HUES6 (cell line): ENCODE results near the gene LARGE1.
A peak's percentile ranks its signal among the peaks of the same experiment; 100 is the strongest.

ENCODE experiments used
- H3K27ac ChIP-seq: 2 replicates; pipeline ENCODE4 v1.7.0; 2013; ENCODE audit warnings: low read depth, mild to moderate bottlenecking, low read length, inconsistent platforms
- H3K27me3 ChIP-seq: 2 replicates; pipeline ENCODE4 v1.6.1; 2013; ENCODE audit warnings: low read length; ENCODE audit not compliant: control insufficient read depth, insufficient read depth
- H3K36me3 ChIP-seq: 2 replicates; pipeline ENCODE4 v1.6.1; 2013; ENCODE audit warnings: low read length; ENCODE audit not compliant: control insufficient read depth, insufficient read depth
- H3K4me1 ChIP-seq: 2 replicates; pipeline ENCODE4 v1.6.1; 2013; ENCODE audit warnings: low read length; ENCODE audit not compliant: control insufficient read depth, insufficient read depth
- H3K4me3 ChIP-seq: 2 replicates; pipeline ENCODE4 v1.5.1; 2013; ENCODE audit warnings: low read depth, low read length
- H3K9ac ChIP-seq: one replicate; pipeline ENCODE4 v1.6.1; 2013; ENCODE audit warnings: mild to moderate bottlenecking, low read length
- H3K9me3 ChIP-seq: 2 replicates; pipeline ENCODE4 v1.6.1; 2013; ENCODE audit warnings: low read depth, low read length; ENCODE audit not compliant: control insufficient read depth, insufficient read depth

Gene LARGE1

DNA sequence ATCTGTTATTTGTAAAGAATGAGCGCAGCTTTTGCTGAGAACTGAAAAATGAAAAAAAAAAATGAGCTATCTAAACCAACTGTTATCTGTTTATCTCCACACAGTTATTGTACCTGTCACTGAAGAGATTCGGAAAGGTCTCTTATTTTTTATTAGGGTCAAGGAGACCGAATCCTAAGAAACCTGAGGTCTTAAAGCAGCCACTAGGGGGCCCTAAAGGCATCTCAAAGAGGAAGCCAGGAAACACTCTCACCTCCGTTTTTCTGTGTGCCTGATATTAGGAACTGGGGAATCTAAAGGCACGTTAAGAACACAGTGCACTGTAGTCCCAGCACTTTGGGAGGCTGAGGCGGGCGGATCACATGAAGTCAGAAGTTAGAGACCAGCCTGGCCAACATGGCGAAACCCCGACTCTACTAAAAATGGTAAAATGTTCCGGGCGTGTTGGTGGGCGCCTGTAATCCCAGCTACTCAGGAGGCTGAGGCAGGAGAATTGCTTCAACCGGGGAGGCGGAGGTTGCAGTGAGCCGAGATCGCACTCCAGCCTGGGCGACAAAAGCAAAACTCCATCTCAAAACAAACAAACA, 3.5 kb upstream of the LARGE1 start:
- H3K27me3 ChIP-seq, result peaks cover 24% of the 10 kb centered on the region

DNA sequence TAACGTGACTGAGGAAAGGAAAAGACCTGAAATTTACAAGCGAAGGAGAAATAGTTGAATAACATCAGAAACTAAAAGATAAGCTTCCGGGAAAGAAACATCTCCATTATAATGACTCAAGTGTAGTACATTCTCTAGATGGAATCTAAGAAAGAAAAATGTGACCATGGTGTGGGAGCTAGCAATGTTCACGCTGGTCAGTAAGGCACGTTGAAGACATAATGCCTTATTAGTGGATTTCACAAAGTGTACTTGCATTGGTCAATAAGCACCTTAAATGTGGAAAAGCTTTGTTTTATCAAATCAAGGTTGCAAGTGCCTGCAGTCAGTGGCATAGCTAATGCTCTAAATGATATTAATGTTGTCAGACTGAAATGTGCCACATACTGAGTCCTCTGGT, 2.8 kb upstream of the LARGE1 start:
- H3K27me3 ChIP-seq, result peaks cover 26% of the 10 kb centered on the region
- H3K9me3 ChIP-seq, result no peaks in the 10 kb centered on the region
- no peak overlapping the region for H3K9ac ChIP-seq
- H3K4me1 ChIP-seq, result peaks cover 26% of the 10 kb centered on the region
- H3K36me3 ChIP-seq, result no peaks in the 10 kb centered on the region
- no peak overlapping the region for H3K27ac ChIP-seq
- peak overlapping the region; percentile 58 for H3K4me3 ChIP-seq

More for the DNA sequence above, 3.5 kb upstream of the LARGE1 start:
- H3K4me3 ChIP-seq, result peak overlapping the region; percentile 58; the same call in 1 of the 2 replicates
- peaks cover 19% of the 10 kb centered on the region for H3K4me1 ChIP-seq
- H3K36me3 ChIP-seq, result no peaks in the 10 kb centered on the region
- H3K27ac ChIP-seq, result no peak overlapping the region
- no peaks in the 10 kb centered on the region for H3K9me3 ChIP-seq
- H3K9ac ChIP-seq, result no peak overlapping the region

DNA sequence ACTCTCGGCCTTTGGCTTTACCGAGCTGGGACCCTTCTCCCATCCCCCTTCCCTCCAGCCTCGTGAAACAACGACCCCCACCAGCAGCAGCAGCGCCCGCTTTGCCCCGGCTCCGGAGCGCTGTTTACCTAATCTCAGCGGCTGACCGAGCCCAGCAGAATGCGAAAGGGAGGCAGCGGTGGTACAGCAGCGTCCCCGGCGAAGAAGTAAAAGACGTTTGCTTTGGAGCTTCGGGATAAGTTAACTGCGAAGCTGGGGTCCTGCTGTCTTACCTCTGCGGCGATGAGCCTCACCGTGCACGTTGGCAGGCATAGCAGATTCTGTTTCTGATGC, 2.0 kb upstream of the LARGE1 start:
- H3K9ac ChIP-seq, result peak overlapping the region; percentile 43
- H3K36me3 ChIP-seq, result no peaks in the 10 kb centered on the region
- no peak overlapping the region for H3K27ac ChIP-seq
- peak overlapping the region; percentile 58 for H3K4me3 ChIP-seq
- peaks cover 26% of the 10 kb centered on the region for H3K27me3 ChIP-seq
- peaks cover 33% of the 10 kb centered on the region for H3K4me1 ChIP-seq
- no peaks in the 10 kb centered on the region for H3K9me3 ChIP-seq

DNA sequence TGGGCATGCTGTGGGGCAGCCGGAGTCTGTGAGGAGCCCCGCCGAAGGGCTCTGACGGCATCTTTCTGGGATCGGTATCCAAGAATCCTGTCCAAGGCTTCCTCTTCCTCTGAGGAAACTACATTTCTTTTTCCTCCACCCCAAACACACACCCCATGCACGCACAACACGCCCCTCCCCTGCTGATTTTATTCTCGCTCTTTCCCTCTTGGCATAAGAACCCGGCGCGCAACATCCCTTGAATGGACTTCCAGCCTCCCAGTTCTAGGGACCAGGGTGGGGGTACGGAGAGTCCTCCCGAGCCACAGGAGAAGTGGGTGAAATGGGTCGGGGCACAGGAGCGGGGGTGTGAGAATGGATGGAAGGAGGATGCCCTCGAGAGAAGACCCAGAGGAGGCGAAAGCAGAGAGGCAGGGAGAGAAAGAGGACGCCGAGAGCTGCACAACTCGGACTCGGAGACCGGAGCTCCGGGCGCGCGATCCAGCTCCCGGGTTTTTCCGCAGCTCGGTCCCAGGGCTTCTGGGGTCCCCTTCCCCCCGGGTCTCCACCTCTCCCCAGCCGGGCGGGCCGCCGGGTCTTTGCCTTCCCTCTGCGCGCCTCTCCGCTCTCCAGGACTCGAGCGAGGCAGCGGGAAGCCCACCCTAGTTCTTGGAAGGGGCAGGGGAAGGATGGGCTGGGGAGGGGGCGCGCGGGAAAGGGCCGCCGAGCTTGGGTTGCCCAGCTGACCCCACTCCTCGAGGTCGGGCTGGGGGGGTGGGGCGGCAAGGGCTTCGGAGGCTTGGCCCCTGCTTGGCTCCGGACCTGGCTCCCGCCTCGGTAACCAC, 1.5 kb upstream of the LARGE1 start:
- Histone ChIP-seq H3K27me3 (peaks cover 26% of the 10 kb centered on the region), H3K9me3 (no peaks in the 10 kb centered on the region), H3K27ac (no peak overlapping the region), H3K4me1 (peaks cover 39% of the 10 kb centered on the region), H3K4me3 (peak overlapping the region; percentile 58), H3K36me3 (no peaks in the 10 kb centered on the region), H3K9ac (peak overlapping the region; percentile 68)

DNA sequence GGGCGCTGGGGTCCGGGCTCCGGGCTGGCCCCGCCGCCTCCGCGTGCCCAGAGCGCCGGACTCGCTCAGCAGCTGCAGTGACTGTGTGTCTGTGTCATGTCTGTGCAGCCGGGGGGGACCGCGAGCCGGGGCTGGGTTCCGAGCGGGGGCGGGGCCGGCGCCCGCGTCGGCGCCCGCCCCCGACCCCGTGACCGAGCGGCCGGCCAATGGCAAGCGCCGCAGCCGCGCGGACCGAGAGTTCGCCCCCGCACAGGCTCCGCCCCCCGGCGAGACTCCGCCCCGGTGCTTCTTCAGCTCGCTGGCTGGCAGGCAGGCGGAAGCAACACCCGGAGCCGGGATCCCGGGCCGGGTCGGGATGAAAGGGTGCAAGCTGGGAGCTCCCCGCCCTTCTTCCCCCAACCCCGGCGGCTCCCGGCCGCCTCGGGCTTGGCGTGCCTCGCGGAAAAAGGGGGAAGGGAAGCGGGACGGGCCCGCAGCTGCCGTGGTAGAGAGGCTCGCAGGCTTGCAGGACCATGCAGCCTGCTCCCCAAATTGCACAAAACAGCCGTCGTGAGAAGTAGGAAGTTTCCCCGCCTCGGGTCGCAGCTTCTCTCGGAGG, 750 bp upstream of the LARGE1 start:
- Histone ChIP-seq H3K4me3 (peak overlapping the region; percentile 58), H3K4me1 (peaks cover 45% of the 10 kb centered on the region), H3K9ac (peak overlapping the region; percentile 68), H3K36me3 (no peaks in the 10 kb centered on the region), H3K27me3 (peaks cover 26% of the 10 kb centered on the region), H3K27ac (no peak overlapping the region), H3K9me3 (no peaks in the 10 kb centered on the region)

DNA sequence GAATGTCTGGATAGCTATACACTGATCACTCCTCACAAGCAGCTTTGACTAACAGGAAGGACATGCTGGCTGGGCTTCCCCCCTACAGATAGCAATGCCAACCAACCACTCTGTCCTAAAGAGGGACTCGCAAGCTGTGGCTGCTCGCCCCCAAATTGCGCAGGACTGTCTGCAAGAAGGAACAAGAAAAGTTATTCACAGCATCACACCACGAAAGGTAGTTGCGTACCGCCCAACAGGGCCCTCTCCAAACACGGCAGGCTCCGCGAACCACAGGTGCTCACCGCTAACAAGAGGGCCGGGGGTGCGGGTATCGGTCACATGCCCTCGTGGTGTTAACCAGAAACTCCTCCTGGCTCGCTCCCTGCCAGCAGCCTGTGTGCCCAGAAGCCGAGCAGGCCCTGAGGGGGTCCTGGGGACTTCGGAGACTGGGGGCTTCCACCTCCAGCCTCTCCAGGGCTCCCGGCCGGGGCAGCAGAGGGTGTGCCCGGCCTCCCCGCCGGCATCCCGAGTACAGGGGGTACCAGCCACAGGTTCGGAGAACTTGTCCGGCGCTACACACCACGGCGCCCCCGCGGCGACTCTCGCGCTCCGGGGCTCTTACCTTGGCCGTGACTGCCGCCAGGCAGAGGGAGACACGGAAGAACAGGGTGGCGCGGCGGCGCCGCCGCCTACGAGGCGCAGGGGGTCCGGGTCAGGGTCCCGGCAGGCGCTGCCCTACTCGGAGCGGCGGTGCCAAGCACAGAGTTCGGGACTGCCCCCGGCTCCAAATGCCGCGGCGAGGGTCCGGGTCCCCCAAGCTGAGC, 682 bp downstream of the LARGE1 start:
- Histone ChIP-seq H3K9ac (peak overlapping the region; percentile 65), H3K4me3 (peak overlapping the region; percentile 88), H3K36me3 (no peaks in the 10 kb centered on the region), H3K9me3 (no peaks in the 10 kb centered on the region), H3K4me1 (peaks cover 48% of the 10 kb centered on the region), H3K27me3 (peaks cover 26% of the 10 kb centered on the region), H3K27ac (no peak overlapping the region)

DNA sequence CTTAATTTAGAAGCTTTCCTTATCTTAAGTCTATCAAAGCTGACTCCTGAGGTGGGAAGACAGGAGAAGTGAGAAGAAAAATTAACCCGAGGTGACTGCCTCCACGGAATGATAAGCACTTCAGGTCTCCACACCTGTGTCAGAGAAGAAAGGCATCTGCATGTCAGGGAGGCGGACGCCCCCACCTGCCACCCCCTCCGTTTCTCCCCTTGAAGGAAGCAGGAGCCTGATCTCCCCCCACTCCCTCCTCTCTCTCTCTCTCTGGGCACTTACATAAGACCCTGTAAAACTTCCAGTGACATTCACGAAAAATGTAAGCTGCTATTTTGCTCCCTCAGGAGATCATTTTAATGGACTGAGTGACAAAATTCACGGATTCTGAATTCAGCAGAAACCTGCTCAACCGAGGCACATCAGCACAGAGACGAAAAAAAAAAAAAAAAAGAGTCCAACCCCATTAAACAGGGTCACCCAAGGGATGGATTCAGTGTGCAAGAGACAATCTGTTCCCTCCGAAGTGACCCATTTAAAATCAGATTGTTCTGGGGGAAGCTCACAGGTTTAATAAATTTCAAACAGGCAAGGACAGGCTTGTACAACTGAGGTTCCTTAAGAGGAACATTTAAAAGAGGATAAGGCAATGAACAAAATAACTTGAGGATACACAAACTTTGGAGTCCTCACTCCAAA, 1.5 kb downstream of the LARGE1 start:
- H3K9ac ChIP-seq, result peak overlapping the region; percentile 65
- peaks cover 26% of the 10 kb centered on the region for H3K27me3 ChIP-seq
- H3K36me3 ChIP-seq, result no peaks in the 10 kb centered on the region
- H3K27ac ChIP-seq, result no peak overlapping the region
- H3K9me3 ChIP-seq, result no peaks in the 10 kb centered on the region
- H3K4me3 ChIP-seq, result peak overlapping the region; percentile 88
- H3K4me1 ChIP-seq, result peaks cover 56% of the 10 kb centered on the region

DNA sequence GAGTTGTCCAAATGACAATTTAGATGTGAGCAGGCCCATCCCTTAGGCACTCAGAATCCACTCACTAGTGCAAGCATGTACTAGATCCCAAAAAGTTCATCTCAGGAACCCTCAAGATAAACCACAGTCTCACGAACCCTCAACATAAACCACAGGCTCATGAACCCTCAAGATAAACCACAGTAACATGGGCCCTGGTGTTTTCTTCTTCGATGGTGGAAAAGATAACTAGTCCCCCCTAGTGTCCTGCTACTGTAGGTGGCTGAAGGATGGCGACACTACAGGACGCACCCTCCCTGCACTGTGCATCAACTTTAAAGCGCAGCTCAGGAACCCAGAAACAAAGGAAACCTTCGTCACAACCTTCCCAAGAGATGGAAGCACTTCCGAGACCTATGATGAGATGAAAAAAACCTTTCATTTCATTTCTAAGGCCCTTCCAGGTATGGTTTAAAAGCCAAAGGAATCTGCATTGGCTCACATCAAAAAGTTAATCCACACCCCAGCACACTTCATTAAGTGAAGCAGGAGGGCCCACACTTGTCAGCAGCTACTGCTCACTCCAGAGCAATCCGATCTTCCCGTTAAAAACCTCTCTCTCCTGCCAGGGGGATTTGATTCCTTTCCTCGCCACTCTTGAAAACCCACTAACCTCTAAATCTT, 2.4 kb downstream of the LARGE1 start:
- Histone ChIP-seq H3K4me3 (peak overlapping the region; percentile 88), H3K27ac (no peak overlapping the region)

DNA sequence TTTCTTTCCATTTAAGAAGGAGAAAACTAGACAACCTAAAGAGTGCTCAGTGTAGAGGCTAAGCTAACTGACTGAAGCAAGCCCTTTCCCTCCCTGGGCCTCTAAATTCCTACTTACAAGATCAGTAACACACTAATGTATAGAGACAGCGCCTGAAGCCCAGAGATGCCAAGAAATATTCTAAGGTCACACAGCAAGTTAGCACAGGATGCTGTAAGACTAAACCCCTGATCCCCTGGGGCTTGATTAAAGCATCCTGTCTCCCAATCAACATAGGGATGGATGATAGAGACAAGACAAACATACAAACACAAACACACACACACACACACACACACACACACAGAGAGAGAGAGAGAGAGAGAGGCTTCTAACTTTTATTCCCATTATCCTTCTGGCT, 5.6 kb downstream of the LARGE1 start:
- Histone ChIP-seq H3K27ac (no peak overlapping the region), H3K9me3 (no peaks in the 10 kb centered on the region), H3K27me3 (peaks cover 16% of the 10 kb centered on the region), H3K36me3 (peaks cover 9% of the 10 kb centered on the region; the same call in 1 of the 2 replicates), H3K4me1 (peaks cover 64% of the 10 kb centered on the region), H3K9ac (no peak overlapping the region), H3K4me3 (no peak overlapping the region)

More for the DNA sequence above, 2.4 kb downstream of the LARGE1 start:
- Histone ChIP-seq H3K9ac (no peak overlapping the region), H3K9me3 (no peaks in the 10 kb centered on the region), H3K4me1 (peaks cover 49% of the 10 kb centered on the region), H3K36me3 (no peaks in the 10 kb centered on the region), H3K27me3 (peaks cover 19% of the 10 kb centered on the region)

DNA sequence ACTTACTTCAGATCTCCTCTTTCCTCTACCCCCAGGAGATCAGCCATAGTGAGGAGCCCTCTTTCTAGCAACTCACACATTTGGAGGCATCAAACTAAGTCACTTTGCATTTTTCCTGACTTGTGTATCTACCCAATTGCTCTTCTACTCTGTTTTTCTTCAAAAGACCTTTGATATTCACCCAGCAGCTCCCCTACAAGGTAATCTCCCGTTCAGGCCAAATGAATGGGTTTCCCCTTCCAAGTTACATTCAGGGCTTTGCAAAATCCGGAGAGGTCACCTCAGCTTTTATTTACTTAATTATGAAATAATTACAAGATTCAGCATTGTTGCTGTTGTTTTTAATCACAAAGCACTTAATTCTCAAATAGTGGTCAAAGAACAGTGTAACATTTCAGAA, 6.1 kb downstream of the LARGE1 start:
- Histone ChIP-seq H3K9ac (no peak overlapping the region), H3K4me3 (no peak overlapping the region), H3K9me3 (no peaks in the 10 kb centered on the region), H3K4me1 (peaks cover 60% of the 10 kb centered on the region), H3K27me3 (peaks cover 11% of the 10 kb centered on the region), H3K36me3 (peaks cover 9% of the 10 kb centered on the region; the same call in 1 of the 2 replicates), H3K27ac (no peak overlapping the region)
